GM13976 (cell line): Measurements from ENCODE around the gene SPTBN1.

Experiments
- DNase-seq: peaks from one replicate; pipeline ENCODE4 v3.0.0; 2012; ENCODE audit warnings: low spot score
- CTCF ChIP-seq: IDR thresholded peaks from 2 replicates; pipeline ENCODE4 v1.5.1; 2012; ENCODE audit warnings: borderline replicate concordance, mild to moderate bottlenecking; ENCODE audit not compliant: insufficient read depth; ENCODE audit errors: extremely low read depth, missing control alignments, control extremely low read depth
- in situ Hi-C: fragments of 300-500 bp; cut with MboI; formaldehyde crosslinking; loops from one replicate; pipeline ENCODE4 v1.12.0; 2022; ENCODE audit warnings: low sequenced_read_pairs, mixed read lengths, inconsistent platforms; ENCODE audit not compliant: unreplicated experiment

The SPTBN1 gene

GRCh38 chr2:54626884-54627283, 170.8 kb downstream of the SPTBN1 start:
- DNase-seq: no peak
- TF ChIP-seq CTCF: no peak
- in situ Hi-C loops: no loop called here

- TF ChIP-seq CTCF: no peak
- in situ Hi-C loops: no loop called here
- no peak for DNase-seq
Measured at GRCh38 chr2:54627973-54628372, 171.8 kb downstream of the SPTBN1 start.

- in situ Hi-C loops: no loop called here
- no peak for DNase-seq
- TF ChIP-seq CTCF: no peak
Measured at GRCh38 chr2:54628418-54628817, 172.3 kb downstream of the SPTBN1 start.

GRCh38 chr2:54628957-54629356, 172.8 kb downstream of the SPTBN1 start:
- TF ChIP-seq CTCF: no peak
- in situ Hi-C loops: no loop called here

GRCh38 chr2:54629390-54629789, 173.3 kb downstream of the SPTBN1 start:
- no peak for TF ChIP-seq CTCF
- DNase-seq: no peak
- in situ Hi-C loops: no loop called here

More at GRCh38 chr2:54628957-54629356, 172.8 kb downstream of the SPTBN1 start:
- DNase-seq: no peak

GRCh38 chr2:54629914-54630857, 174.1 kb downstream of the SPTBN1 start:
- peak; percentile 58 for DNase-seq
- no peak for TF ChIP-seq CTCF
- in situ Hi-C loops: no loop called here
